Measurements from ENCODE around the gene PRRT1.
"Not testable (repeated sequence)": the region's sequence is repeated elsewhere in the genome, so short reads cannot be mapped to it uniquely, and the experiment has no call there.

PRRT1 gene

GRCh38 chr6:32109765-32110160 is 42.0 kb downstream of the PRRT1 start:
- DNase-seq (ENCODE audit: low read depth, low spot score) = no peak
- Histone ChIP-seq H3K27ac (ENCODE audit: low read length) (no peak overlapping the region), H3K4me1 (ENCODE audit: control insufficient read depth, insufficient read depth, low read length) (peaks cover 2% of the 10 kb centered on the region; the same call in 1 of the 2 replicates), H3K36me3 (ENCODE audit: control insufficient read depth, insufficient read depth, low read length) (peaks cover under 1% of the 10 kb centered on the region; the same call in 1 of the 2 replicates), H3K4me3 (ENCODE audit: low read length) (no peak overlapping the region), H3K9me3 (ENCODE audit: control insufficient read depth, insufficient read depth, low read length) (no peaks in the 10 kb centered on the region), H3K27me3 (ENCODE audit: control insufficient read depth, insufficient read depth, low read length) (no peaks in the 10 kb centered on the region)
- WGBS (ENCODE audit: insufficient coverage, insufficient read length) = no CpG with 5 or more reads among the region's 6 CpGs

GRCh38 chr6:32109114-32109764 is 42.5 kb downstream of the PRRT1 start, which contains the start of gene TNXB:
Gene TNXB, minus strand, starts transcription at chr6:32109338. Its CDS starts 11,140 bp downstream, at chr6:32098198.
- Histone ChIP-seq H3K27me3 (ENCODE audit: control insufficient read depth, insufficient read depth, low read length) (0 out of 2 replicates have a peak, but pooled peaks cover under 1% of the 10 kb centered on the region), H3K4me1 (ENCODE audit: control insufficient read depth, insufficient read depth, low read length) (peaks cover 2% of the 10 kb centered on the region; the same call in 1 of the 2 replicates), H3K36me3 (ENCODE audit: control insufficient read depth, insufficient read depth, low read length) (no peaks in the 10 kb centered on the region), H3K9me3 (ENCODE audit: control insufficient read depth, insufficient read depth, low read length) (no peaks in the 10 kb centered on the region), H3K27ac (ENCODE audit: low read length) (no peak within 1 kb of the TSS), H3K4me3 (ENCODE audit: low read length) (no peak within 1 kb of the TSS)
- DNase-seq (ENCODE audit: low read depth, low spot score) = no peak
- no CpG with 5 or more reads among the region's 12 CpGs for WGBS (ENCODE audit: insufficient coverage, insufficient read length)

GRCh38 chr6:32108727-32109113 is 43.0 kb downstream of the PRRT1 start:
- Histone ChIP-seq H3K27me3 (ENCODE audit: control insufficient read depth, insufficient read depth, low read length) (0 out of 2 replicates have a peak, but pooled peaks cover 1% of the 10 kb centered on the region), H3K27ac (ENCODE audit: low read length) (no peak overlapping the region), H3K9me3 (ENCODE audit: control insufficient read depth, insufficient read depth, low read length) (no peaks in the 10 kb centered on the region), H3K4me1 (ENCODE audit: control insufficient read depth, insufficient read depth, low read length) (peaks cover 2% of the 10 kb centered on the region; the same call in 1 of the 2 replicates), H3K4me3 (ENCODE audit: low read length) (no peak overlapping the region), H3K36me3 (ENCODE audit: control insufficient read depth, insufficient read depth, low read length) (no peaks in the 10 kb centered on the region)
- DNase-seq (ENCODE audit: low read depth, low spot score) = no peak
- no CpG with 5 or more reads among the region's 6 CpGs for WGBS (ENCODE audit: insufficient coverage, insufficient read length)

GRCh38 chr6:32108094-32108627 is 43.6 kb downstream of the PRRT1 start:
- WGBS (ENCODE audit: insufficient coverage, insufficient read length) = no CpG with 5 or more reads among the region's 15 CpGs
- H3K4me1 ChIP-seq (ENCODE audit: control insufficient read depth, insufficient read depth, low read length) = peaks cover 2% of the 10 kb centered on the region; the same call in 1 of the 2 replicates

GRCh38 chr6:32107406-32107805 is 44.3 kb downstream of the PRRT1 start:
- DNase-seq (ENCODE audit: low read depth, low spot score) = no peak
- Histone ChIP-seq H3K27me3 (ENCODE audit: control insufficient read depth, insufficient read depth, low read length) (0 out of 2 replicates have a peak, but pooled peaks cover 1% of the 10 kb centered on the region), H3K4me3 (ENCODE audit: low read length) (no peak overlapping the region), H3K36me3 (ENCODE audit: control insufficient read depth, insufficient read depth, low read length) (no peaks in the 10 kb centered on the region), H3K4me1 (ENCODE audit: control insufficient read depth, insufficient read depth, low read length) (peaks cover 2% of the 10 kb centered on the region; the same call in 1 of the 2 replicates), H3K27ac (ENCODE audit: low read length) (no peak overlapping the region), H3K9me3 (ENCODE audit: control insufficient read depth, insufficient read depth, low read length) (no peaks in the 10 kb centered on the region)
- WGBS (ENCODE audit: insufficient coverage, insufficient read length) = no CpG with 5 or more reads among the region's 1 CpG

More at GRCh38 chr6:32108094-32108627, 43.6 kb downstream of the PRRT1 start:
- no peaks in the 10 kb centered on the region for H3K36me3 ChIP-seq (ENCODE audit: control insufficient read depth, insufficient read depth, low read length)
- H3K27ac ChIP-seq (ENCODE audit: low read length) = no peak overlapping the region
- H3K4me3 ChIP-seq (ENCODE audit: low read length) = no peak overlapping the region
- H3K27me3 ChIP-seq (ENCODE audit: control insufficient read depth, insufficient read depth, low read length) = 0 out of 2 replicates have a peak, but pooled peaks cover 1% of the 10 kb centered on the region
- no peaks in the 10 kb centered on the region for H3K9me3 ChIP-seq (ENCODE audit: control insufficient read depth, insufficient read depth, low read length)
- DNase-seq (ENCODE audit: low read depth, low spot score) = no peak

- no peaks in the 10 kb centered on the region for H3K36me3 ChIP-seq (ENCODE audit: control insufficient read depth, insufficient read depth, low read length)
- no peak for DNase-seq (ENCODE audit: low read depth, low spot score)
- H3K4me3 ChIP-seq (ENCODE audit: low read length) = no peak overlapping the region
- H3K9me3 ChIP-seq (ENCODE audit: control insufficient read depth, insufficient read depth, low read length) = no peaks in the 10 kb centered on the region
- WGBS (ENCODE audit: insufficient coverage, insufficient read length) = no CpG with 5 or more reads among the region's 4 CpGs
- no peak overlapping the region for H3K27ac ChIP-seq (ENCODE audit: low read length)
- H3K27me3 ChIP-seq (ENCODE audit: control insufficient read depth, insufficient read depth, low read length) = 0 out of 2 replicates have a peak, but pooled peaks cover 1% of the 10 kb centered on the region
- H3K4me1 ChIP-seq (ENCODE audit: control insufficient read depth, insufficient read depth, low read length) = peaks cover 2% of the 10 kb centered on the region; the same call in 1 of the 2 replicates
Measured at GRCh38 chr6:32105433-32105832, 46.3 kb downstream of the PRRT1 start.

- no peaks in the 10 kb centered on the region for H3K36me3 ChIP-seq (ENCODE audit: control insufficient read depth, insufficient read depth, low read length)
- H3K9me3 ChIP-seq (ENCODE audit: control insufficient read depth, insufficient read depth, low read length) = no peaks in the 10 kb centered on the region
- no peak for DNase-seq (ENCODE audit: low read depth, low spot score)
- no peaks in the 10 kb centered on the region for H3K4me1 ChIP-seq (ENCODE audit: control insufficient read depth, insufficient read depth, low read length)
- H3K4me3 ChIP-seq (ENCODE audit: low read length) = no peak overlapping the region
- H3K27me3 ChIP-seq (ENCODE audit: control insufficient read depth, insufficient read depth, low read length) = peaks cover 2% of the 10 kb centered on the region; the same call in 1 of the 2 replicates
- no peak overlapping the region for H3K27ac ChIP-seq (ENCODE audit: low read length)
- no CpG with 5 or more reads among the region's 3 CpGs for WGBS (ENCODE audit: insufficient coverage, insufficient read length)
Measured at GRCh38 chr6:32102255-32102654, 49.5 kb downstream of the PRRT1 start.

- WGBS (ENCODE audit: insufficient coverage, insufficient read length) = no CpG with 5 or more reads among the region's 8 CpGs
Measured at GRCh38 chr6:32100251-32100650, 51.5 kb downstream of the PRRT1 start.

More at GRCh38 chr6:32100251-32100650, 51.5 kb downstream of the PRRT1 start:
- H3K4me3 ChIP-seq (ENCODE audit: low read length); H3K36me3 ChIP-seq (ENCODE audit: control insufficient read depth, insufficient read depth, low read length); H3K27me3 ChIP-seq (ENCODE audit: control insufficient read depth, insufficient read depth, low read length); DNase-seq (ENCODE audit: low read depth, low spot score); H3K27ac ChIP-seq (ENCODE audit: low read length); H3K4me1 ChIP-seq (ENCODE audit: control insufficient read depth, insufficient read depth, low read length); H3K9me3 ChIP-seq (ENCODE audit: control insufficient read depth, insufficient read depth, low read length): not testable (repeated sequence)
